Trophoblast cell (in vitro differentiated cells and primary cell): Measurements from ENCODE around the gene FADD.

Experiments
- DNase-seq, 2 donors: peaks; one replicate each; pipeline ENCODE4 v3.0.0-alpha.2; 2016
- H2AFZ ChIP-seq: 2 replicates; pipeline ENCODE4 v1.6.1; 2013; ENCODE audit warnings: low read length, moderate library complexity, mild to moderate bottlenecking; ENCODE audit not compliant: insufficient read depth, poor library complexity
- H2AK5ac ChIP-seq: 2 replicates; pipeline ENCODE4 v1.6.1; 2013; ENCODE audit warnings: mild to moderate bottlenecking, low read length
- H2BK120ac ChIP-seq: 2 replicates; pipeline ENCODE4 v1.6.1; 2013; ENCODE audit warnings: low read length, mild to moderate bottlenecking, moderate library complexity; ENCODE audit not compliant: insufficient read depth, poor library complexity
- H2BK12ac ChIP-seq: 2 replicates; pipeline ENCODE4 v1.6.1; 2013; ENCODE audit warnings: mild to moderate bottlenecking, low read length, moderate library complexity
- H2BK5ac ChIP-seq: 2 replicates; pipeline ENCODE4 v1.6.1; 2013; ENCODE audit warnings: low read length, low read depth, moderate library complexity, mild to moderate bottlenecking; ENCODE audit not compliant: poor library complexity
- H3K14ac ChIP-seq: 2 replicates; pipeline ENCODE4 v1.6.1; 2013; ENCODE audit warnings: mild to moderate bottlenecking, low read length
- H3K18ac ChIP-seq: 2 replicates; pipeline ENCODE4 v1.6.1; 2013; ENCODE audit warnings: mild to moderate bottlenecking, low read length
- H3K23ac ChIP-seq: 2 replicates; pipeline ENCODE4 v1.6.1; 2013; ENCODE audit warnings: low read length
- H3K27ac ChIP-seq: 2 replicates; pipeline ENCODE4 v1.5.1; 2013; ENCODE audit warnings: low read depth, mild to moderate bottlenecking, inconsistent platforms, low read length, moderate library complexity
- H3K27me3 ChIP-seq: 2 replicates; pipeline ENCODE4 v1.6.1; 2013; ENCODE audit warnings: inconsistent platforms, mild to moderate bottlenecking, low read length, moderate library complexity; ENCODE audit not compliant: insufficient read depth
- H3K36me3 ChIP-seq, 2 experiments: 1 replicate in 1 of 2; 2 replicates in 1 of 2; pipeline ENCODE4 v1.6.1; 2013; ENCODE audit warnings: low read length in 2 of 2, mild to moderate bottlenecking in 2 of 2, moderate library complexity in 1 of 2; ENCODE audit not compliant: insufficient read depth in 2 of 2, control insufficient read depth in 1 of 2
- H3K4ac ChIP-seq: 2 replicates; pipeline ENCODE4 v1.6.1; 2013; ENCODE audit warnings: low read depth, mild to moderate bottlenecking, low read length, moderate library complexity
- H3K4me1 ChIP-seq, 2 experiments: 1 replicate in 1 of 2; 2 replicates in 1 of 2; pipeline ENCODE4 v1.6.1; 2013; ENCODE audit warnings: low read length in 2 of 2, mild to moderate bottlenecking in 2 of 2, moderate library complexity in 1 of 2; ENCODE audit not compliant: insufficient read depth in 2 of 2, control insufficient read depth in 1 of 2
- H3K4me2 ChIP-seq: 2 replicates; pipeline ENCODE4 v1.6.1; 2013; ENCODE audit warnings: inconsistent platforms, mild to moderate bottlenecking, low read length, moderate library complexity
- H3K4me3 ChIP-seq: 2 replicates; pipeline ENCODE4 v1.5.1; 2013; ENCODE audit warnings: mild to moderate bottlenecking, low read depth, low read length, inconsistent platforms
- H3K79me1 ChIP-seq: one replicate; pipeline ENCODE4 v1.6.1; 2013; ENCODE audit warnings: low read length
- H3K79me2 ChIP-seq: 2 replicates; pipeline ENCODE4 v1.6.1; 2013; ENCODE audit warnings: low read length, mild to moderate bottlenecking; ENCODE audit not compliant: control insufficient read depth, insufficient read depth, poor library complexity
- H3K9ac ChIP-seq: 2 replicates; pipeline ENCODE4 v1.6.1; 2013; ENCODE audit warnings: mild to moderate bottlenecking, low read length
- H3K9me3 ChIP-seq: 2 replicates; pipeline ENCODE4 v1.6.1; 2013; ENCODE audit warnings: low read depth, mild to moderate bottlenecking, control low read depth, inconsistent platforms, low read length; ENCODE audit not compliant: insufficient read depth
- H4K12ac ChIP-seq: 2 replicates; pipeline ENCODE4 v1.6.1; 2013; ENCODE audit warnings: low read depth, mild to moderate bottlenecking, low read length, moderate library complexity
- H4K8ac ChIP-seq: 2 replicates; pipeline ENCODE4 v1.6.1; 2013; ENCODE audit warnings: low read depth, mild to moderate bottlenecking, low read length, moderate library complexity
- H4K91ac ChIP-seq: one replicate; pipeline ENCODE4 v1.6.1; 2013; ENCODE audit warnings: low read depth, mild to moderate bottlenecking, low read length, moderate library complexity
- WGBS: extraction: QIAGEN DNeasy Blood & Tissue Kit; methylation state at CpG from one replicate; pipeline ENCODE4 v1.1.7; 2013; ENCODE audit warnings: missing lambda C conversion rate; ENCODE audit not compliant: insufficient read length, insufficient coverage; ENCODE audit errors: extremely low coverage; 5-methylcytosine and 5-hydroxymethylcytosine counted together

Gene FADD

DNA sequence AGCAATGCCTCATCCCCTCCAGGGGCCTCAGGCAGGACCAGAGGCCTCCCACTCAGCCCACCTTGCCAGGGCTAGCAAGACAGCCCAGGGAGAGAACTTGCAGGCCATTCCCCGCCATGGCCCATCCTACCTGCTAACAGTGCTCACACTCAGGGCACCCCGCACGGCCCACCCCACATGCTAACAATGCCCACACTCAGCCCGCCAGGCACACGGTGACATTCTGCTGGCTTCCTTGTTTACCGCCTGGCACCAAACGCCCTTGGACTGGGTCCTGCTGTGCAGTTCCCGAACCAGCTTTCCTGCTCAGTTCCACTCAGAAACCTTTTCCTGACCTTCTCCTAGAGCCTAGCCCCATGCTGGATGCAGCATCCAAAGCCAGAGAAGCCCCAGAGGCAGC is 33.5 kb upstream of the FADD start:
- H4K8ac ChIP-seq = no peak overlapping the region
- no peak overlapping the region for H3K14ac ChIP-seq
- H3K4me1 ChIP-seq = peaks cover 2 to 4% of the 10 kb centered on the region in 2 experiments
- H3K27ac ChIP-seq = no peak overlapping the region
- DNase-seq = no peak
- no peak overlapping the region for H4K12ac ChIP-seq
- peaks cover 4% of the 10 kb centered on the region for H3K9me3 ChIP-seq
- H2BK120ac ChIP-seq = no peak overlapping the region
- H4K91ac ChIP-seq = no peak overlapping the region
- H2AFZ ChIP-seq = no peak overlapping the region
- no peaks in the 10 kb centered on the region for H3K79me2 ChIP-seq
- no CpG with 5 or more reads among the region's 8 CpGs for WGBS
- no peaks in the 10 kb centered on the region for H3K27me3 ChIP-seq
- no peaks in the 10 kb centered on the region for H3K79me1 ChIP-seq
- no peak overlapping the region for H3K23ac ChIP-seq
- no peak overlapping the region for H3K4me2 ChIP-seq
- H2BK5ac ChIP-seq = no peak overlapping the region
- no peaks in the 10 kb centered on the region for H3K36me3 ChIP-seq
- H2AK5ac ChIP-seq = no peak overlapping the region
- no peak overlapping the region for H3K9ac ChIP-seq
- no peak overlapping the region for H3K18ac ChIP-seq
- H2BK12ac ChIP-seq = no peak overlapping the region
- no peak overlapping the region for H3K4ac ChIP-seq
- no peak overlapping the region for H3K4me3 ChIP-seq

DNA sequence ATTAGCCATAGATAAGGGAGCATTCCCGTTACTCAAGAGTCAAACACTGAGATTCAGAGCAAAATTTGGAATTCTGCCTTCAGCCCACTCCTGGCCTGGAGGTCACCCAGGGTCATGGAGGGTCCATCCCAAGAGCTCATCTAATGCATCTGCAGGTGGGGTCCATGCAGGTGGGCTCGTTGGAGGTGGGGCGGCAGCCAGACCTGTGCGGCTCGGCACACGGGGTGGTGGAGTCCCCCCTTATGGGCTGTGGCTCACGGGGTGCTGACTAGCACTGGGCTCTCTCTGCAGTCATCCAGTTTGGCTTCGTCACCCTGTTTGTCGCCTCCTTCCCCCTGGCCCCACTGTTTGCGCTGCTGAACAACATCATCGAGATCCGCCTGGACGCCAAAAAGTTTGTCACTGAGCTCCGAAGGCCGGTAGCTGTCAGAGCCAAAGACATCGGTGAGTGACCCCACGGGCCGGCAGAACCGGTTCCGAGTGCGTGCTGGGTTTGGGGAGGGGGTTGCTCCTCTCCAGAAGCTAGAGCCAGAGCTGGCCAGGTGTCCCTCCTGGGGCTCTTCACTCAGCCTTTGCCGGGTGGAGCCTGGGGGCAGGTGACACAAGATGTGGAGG is 32.4 kb upstream of the FADD start:
- Histone ChIP-seq H4K12ac (no peak overlapping the region), H3K27ac (no peak overlapping the region), H3K36me3 (no peaks in the 10 kb centered on the region), H3K18ac (no peak overlapping the region), H4K91ac (no peak overlapping the region), H2BK120ac (no peak overlapping the region), H3K4me3 (no peak overlapping the region), H2BK5ac (no peak overlapping the region), H2AK5ac (no peak overlapping the region), H3K4me1 (peaks cover 2 to 4% of the 10 kb centered on the region in 2 experiments), H3K79me1 (no peaks in the 10 kb centered on the region), H3K14ac (no peak overlapping the region), H3K79me2 (no peaks in the 10 kb centered on the region), H3K4me2 (no peak overlapping the region), H3K9me3 (peaks cover 4% of the 10 kb centered on the region), H3K9ac (no peak overlapping the region), H3K27me3 (no peaks in the 10 kb centered on the region), H4K8ac (no peak overlapping the region), H2AFZ (no peak overlapping the region), H3K4ac (no peak overlapping the region), H2BK12ac (no peak overlapping the region), H3K23ac (no peak overlapping the region)
- no CpG with 5 or more reads among the region's 22 CpGs for WGBS
- DNase-seq = no peak

DNA sequence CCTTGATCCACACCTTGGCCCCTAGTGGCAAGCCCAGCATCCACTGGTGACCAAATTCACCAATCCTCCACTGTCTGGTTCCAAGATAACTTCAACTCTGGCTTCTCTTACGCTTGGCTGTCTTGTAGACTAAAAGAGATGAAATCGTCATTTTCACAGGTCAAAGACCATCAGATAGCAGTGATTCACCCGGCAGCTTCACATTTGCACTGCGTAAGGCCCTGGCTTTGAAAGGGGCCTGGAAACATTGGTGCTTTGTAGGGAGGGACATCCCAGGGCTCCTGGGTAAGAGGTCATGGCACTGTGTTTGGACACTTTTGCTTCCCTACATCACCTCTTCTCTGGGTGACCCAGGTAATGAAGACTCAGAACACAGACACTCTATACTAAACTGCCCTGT is 30.1 kb upstream of the FADD start:
- H2AFZ ChIP-seq = no peak overlapping the region
- H3K36me3 ChIP-seq = no peaks in the 10 kb centered on the region
- H2BK12ac ChIP-seq = no peak overlapping the region
- H3K27ac ChIP-seq = no peak overlapping the region
- no CpG with 5 or more reads among the region's 4 CpGs for WGBS
- H3K79me2 ChIP-seq = no peaks in the 10 kb centered on the region
- no peak overlapping the region for H3K4me2 ChIP-seq
- H3K23ac ChIP-seq = no peak overlapping the region
- no peak overlapping the region for H4K12ac ChIP-seq
- H2AK5ac ChIP-seq = no peak overlapping the region
- no peak overlapping the region for H2BK5ac ChIP-seq
- H3K14ac ChIP-seq = no peak overlapping the region
- no peak overlapping the region for H3K4me3 ChIP-seq
- H4K8ac ChIP-seq = no peak overlapping the region
- no peaks in the 10 kb centered on the region for H3K79me1 ChIP-seq
- peak in 1 of 2 donors; percentile 31 for DNase-seq
- no peak overlapping the region for H3K18ac ChIP-seq
- H3K9ac ChIP-seq = no peak overlapping the region
- H3K4ac ChIP-seq = no peak overlapping the region
- no peak overlapping the region for H2BK120ac ChIP-seq
- H3K27me3 ChIP-seq = no peaks in the 10 kb centered on the region
- peaks cover 7% of the 10 kb centered on the region for H3K9me3 ChIP-seq
- H3K4me1 ChIP-seq = peaks cover 2 to 4% of the 10 kb centered on the region in 2 experiments
- H4K91ac ChIP-seq = no peak overlapping the region

DNA sequence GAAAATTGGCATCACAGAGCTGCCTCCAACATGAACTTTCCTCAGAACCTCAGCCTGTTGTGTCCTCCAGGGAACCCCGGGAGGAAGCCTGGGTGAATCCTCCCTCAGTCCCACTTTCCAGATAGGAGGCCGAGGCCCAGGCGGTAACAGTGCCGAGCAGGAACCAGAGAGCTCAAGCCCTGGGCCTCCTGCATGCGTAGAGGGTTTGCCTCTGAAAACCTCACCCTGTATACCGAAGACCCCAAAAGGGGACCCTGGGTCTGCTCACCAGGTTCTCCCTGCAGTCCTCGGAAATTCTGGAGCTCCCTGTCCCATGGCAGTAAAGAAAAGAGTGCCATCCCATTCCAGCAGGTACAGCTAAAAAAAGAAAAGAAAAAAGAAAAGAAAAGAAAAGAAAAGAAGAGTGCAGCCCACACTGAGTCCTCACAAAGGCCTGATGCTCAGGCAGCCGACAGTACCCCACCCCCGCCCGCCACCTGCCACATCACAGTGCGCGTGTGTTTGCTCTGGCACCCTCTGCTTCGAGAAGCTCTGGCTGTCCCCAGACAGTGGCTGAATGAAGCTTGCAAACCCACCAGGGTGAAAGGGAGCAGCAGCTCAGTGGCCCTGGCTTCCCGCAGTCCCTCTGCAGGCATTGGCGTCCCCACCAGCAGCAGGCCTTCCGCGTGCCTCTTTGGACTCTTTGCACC is 28.4 kb upstream of the FADD start:
- H2AK5ac ChIP-seq = no peak overlapping the region
- H3K23ac ChIP-seq = no peak overlapping the region
- no peak overlapping the region for H3K9ac ChIP-seq
- H3K79me1 ChIP-seq = no peaks in the 10 kb centered on the region
- H3K79me2 ChIP-seq = no peaks in the 10 kb centered on the region
- H3K27ac ChIP-seq = no peak overlapping the region
- no peak overlapping the region for H4K12ac ChIP-seq
- H3K27me3 ChIP-seq = no peaks in the 10 kb centered on the region
- H4K8ac ChIP-seq = no peak overlapping the region
- H2BK12ac ChIP-seq = no peak overlapping the region
- H3K4me2 ChIP-seq = no peak overlapping the region
- WGBS = no CpG with 5 or more reads among the region's 17 CpGs
- H3K4me1 ChIP-seq = peaks cover 2 to 4% of the 10 kb centered on the region in 2 experiments
- no peak for DNase-seq
- no peak overlapping the region for H2AFZ ChIP-seq
- H3K14ac ChIP-seq = no peak overlapping the region
- H2BK120ac ChIP-seq = no peak overlapping the region
- H3K9me3 ChIP-seq = peaks cover 7% of the 10 kb centered on the region
- no peak overlapping the region for H3K18ac ChIP-seq
- H2BK5ac ChIP-seq = no peak overlapping the region
- H3K36me3 ChIP-seq = no peaks in the 10 kb centered on the region
- no peak overlapping the region for H3K4ac ChIP-seq
- no peak overlapping the region for H3K4me3 ChIP-seq
- no peak overlapping the region for H4K91ac ChIP-seq
